GM18520 (cell line): ENCODE measurements around the gene TACC2.

Experiments used
- ATAC-seq: cut with Tn5 transposase; IDR thresholded peaks from one replicate; pipeline ENCODE4 v1.9.1; 2021; ENCODE audit not compliant: unreplicated experiment

The TACC2 gene

DNA sequence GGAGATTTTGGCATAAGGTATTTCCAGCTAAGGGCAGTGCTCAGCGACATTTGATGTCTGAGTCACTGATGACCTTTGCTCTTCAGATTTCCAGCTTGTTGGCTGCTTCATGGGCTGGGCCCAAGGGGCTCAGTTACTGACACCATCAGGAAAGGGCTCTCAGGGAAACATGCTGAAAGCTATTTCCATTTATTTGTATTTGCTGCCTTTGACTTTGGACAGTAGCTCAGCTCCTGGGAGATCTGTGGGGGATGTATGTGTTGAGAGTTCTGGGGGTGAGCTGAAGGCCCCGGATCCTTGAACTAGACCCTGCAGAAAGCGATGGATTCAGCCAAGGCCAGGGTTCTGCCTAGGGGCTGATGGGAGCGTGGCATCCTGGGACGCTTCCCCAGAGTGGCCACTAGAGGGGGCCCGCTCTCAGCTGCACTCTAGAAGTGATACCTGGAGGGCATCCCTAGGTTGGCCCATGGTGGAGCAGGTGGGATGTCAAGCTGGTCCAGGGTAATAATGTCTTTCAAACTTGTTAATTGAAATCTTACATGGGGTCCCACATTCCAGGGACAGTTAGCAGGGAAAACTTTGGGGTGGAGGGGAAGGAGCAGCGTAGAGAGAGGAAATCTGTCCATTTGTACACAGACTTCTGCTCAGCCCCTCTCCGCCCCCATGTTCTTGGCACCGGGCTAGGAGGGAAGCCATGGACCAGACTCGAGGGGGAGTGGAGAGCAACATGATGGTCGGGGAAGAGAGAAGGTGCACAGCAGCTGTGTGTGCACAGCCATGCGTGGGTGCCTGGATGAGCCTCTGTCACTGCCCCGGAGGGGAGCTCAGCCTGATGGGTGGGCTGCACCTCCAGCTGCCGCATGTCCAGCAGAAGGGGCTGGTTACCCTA is 279.1 kb downstream of the TACC2 start:
- ATAC-seq: peak; percentile 46

DNA sequence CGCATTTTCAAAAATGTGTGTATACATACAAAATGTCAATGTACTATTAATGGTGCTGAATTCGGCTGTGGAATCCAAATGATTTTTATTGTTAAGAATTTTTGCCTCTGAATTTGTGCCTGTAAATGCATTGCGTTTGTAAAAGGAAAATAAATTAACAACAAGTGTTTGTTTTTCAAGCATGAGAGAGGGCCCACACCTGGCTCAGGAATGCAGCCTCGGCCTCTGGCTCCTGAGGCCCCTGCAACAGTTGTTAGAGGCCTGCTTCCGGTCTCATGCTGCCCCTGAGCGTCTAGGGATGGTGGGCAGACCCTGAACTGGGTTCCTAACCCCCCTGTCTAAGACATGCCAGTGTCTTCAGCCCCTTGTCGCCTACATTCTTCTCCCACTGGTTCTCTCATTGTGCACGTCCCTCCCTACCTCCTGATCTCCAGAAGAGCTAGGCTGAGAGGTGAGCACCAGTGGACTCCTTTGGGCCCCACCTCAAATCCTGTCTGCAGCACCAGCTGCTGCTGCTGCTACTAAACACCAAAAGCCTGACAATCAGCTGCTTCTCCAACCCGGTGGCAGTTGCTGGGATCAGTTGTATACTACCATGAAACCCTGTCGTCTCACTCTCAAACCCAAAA is 280.2 kb downstream of the TACC2 start:
- ATAC-seq: no peak

DNA sequence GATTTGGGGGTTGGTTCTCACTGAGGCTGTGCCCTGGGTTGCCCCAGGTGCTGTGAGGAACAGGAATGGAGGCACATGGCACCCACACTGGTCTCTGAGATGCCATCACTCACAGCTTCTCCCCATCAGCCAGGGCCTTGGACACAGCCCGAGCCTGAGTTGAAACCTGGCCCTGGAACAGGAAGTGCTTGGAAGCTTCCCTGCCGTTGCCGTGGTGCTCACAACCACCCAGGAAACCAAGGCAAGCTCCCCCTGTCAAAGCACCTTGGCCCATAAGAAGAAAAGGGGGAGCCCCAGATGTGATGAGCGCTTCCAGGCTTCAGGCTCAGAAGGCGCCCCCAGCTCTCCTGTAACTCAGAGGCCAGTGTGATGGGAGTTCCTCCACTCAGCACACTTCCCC is 282.1 kb downstream of the TACC2 start, which contains the start of gene BTBD16:
BTBD16 (plus strand) TSS at position 221 of the 400 bp plus-strand sequence. CDS start 3,786 bp downstream, outside the sequence.
- no peak for ATAC-seq

DNA sequence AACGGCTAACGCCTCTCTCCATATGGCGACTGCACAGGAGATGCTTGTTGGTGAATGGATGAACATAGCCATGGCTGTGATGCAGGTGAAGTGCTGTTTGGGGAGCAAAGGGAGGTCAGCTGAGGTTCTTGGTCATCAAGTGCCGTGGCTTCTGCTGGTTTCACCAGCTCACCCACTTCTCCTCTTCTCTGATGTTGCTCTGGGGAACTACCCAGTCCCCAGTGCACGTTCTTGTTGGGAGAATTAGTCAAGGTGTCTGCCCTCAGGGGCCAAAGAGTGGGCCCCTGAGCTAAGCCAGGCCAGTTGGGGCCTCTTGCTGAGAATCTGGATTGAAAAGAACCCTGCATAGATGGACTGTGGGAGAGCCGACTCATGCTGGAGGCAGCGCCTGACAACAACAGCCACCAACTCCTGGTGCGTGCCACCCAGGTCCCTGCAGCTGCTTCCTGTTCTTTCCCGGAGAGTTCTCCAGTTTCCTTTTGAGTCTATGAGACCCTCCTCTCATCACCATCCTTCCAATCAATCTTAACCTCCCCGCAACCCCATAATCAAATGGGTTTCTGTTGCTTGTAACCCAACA is 285.1 kb downstream of the TACC2 start:
- ATAC-seq: no peak

DNA sequence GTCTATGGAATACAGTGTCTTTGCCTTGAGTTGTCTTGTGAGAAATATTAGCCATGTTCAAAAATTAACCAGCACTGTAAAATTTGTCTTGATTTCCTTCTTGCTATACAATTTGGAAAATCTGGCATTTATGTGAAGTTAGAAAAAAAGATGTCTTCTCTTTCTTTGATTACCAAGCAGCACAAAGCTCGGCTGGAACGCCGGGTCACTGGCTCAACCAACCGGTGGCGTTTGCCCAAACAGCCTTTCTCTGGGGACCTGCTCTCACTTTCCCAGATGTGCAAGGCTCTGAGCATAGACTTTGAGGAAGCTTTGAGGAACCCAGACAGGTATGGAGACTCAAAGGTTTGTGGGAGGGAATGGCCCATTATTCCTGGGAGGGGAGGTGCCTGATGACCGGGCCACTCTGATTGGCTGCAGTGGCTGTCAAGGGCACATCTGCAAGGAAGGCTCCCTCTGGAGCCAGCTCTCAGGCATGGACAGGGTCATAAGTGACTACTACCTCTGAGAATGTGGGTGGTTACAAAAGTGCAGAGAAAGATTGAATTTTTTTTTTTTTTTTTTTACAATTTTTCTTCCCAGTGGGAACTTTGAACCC is 287.7 kb downstream of the TACC2 start:
- ATAC-seq: no peak

DNA sequence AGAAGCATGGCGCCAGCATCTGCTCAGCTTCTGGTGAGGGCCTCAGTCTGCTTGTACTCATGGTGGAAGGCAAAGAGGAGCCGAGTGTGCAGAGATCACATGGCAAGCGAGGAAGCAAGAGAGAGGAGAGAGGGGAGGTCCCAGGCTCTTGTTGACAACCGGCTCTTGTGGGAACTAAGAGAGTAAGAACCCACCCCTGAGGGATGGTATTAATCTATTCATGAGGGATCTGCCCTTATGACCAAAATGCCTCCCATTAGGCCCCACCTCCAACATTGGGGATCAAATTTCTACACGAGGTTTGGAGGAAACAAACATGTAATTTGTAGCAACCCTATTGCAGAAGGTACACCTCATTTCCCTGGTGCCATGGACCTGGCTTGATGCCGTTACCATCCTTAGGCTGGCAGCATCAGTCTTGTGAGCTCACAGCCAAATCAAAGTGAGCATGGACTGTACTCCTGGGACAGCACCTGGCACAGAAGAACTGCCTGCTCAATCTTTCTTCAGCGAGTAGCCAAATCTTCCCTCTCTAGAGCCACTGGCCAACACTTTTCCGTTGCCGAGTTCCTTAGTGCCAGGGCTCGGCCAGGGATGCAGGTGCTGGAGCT is 288.7 kb downstream of the TACC2 start:
- no peak for ATAC-seq

DNA sequence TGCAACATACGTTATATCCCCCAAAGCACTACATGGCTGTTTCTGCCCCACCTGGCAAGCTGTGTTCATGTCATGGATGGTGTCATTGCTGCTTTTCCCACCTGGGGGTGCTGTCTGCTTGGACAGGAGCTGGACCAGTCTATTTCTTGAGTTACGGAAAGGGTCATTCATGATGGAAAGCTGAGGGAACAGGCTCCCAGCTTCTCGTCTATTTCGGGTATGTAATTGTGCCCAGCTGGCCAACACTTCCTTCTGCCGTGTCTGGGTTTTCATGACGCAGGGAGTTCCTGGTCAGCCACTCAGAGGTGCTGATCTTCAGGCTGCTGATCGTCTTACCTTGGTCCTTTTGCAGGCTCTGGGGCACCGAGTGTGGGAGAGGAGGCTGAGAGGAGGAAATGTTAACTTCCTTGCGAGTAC is 290.8 kb downstream of the TACC2 start:
- no peak for ATAC-seq

DNA sequence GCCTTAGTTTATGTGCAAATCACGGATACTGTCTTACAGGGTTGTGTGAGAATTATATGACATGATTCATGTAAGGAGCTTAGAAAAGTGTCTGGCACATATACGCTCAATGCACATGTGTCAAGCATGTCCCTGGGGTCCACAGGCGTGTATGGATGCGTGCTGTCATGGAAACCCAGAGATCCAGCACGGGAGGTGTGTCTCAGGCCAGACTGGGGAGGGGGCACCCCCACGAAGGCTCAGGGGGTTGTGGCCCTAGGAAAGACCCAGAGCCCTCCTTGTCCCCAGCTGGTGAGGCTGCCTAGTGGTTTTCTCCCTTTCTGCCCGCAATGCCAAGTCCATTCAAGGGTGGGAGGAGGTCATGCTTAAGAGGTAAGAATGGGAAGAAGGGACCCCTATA is 291.2 kb downstream of the TACC2 start:
- ATAC-seq: no peak

DNA sequence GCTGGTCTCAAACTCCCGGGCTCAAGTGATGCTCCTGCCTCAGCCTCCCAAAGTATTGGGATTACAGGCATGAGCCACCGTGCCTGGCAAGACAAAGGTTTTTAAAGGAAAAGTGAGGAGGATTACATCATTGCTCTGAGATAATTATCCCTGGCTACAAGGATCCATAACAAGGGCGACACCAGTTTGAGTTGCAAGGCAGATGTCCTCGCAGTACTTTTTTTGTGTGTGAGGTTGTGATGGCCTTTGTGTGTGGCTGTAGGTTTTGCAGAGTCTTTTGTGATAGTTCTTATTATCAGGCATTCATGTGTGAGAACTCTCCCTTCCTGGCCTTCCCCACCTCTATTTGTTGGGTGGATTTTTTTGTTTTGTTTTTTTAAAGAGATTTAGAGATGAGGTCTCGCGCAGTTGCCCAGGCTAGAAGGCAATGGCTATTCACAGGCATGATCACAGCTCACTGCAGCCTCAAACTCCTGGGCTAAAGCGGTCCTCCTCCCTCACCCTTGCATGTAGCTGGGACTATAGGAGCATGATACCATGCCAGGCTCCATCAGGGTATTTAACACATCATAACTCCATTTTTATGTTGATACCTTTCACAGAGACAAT is 292.2 kb downstream of the TACC2 start:
- no peak for ATAC-seq

DNA sequence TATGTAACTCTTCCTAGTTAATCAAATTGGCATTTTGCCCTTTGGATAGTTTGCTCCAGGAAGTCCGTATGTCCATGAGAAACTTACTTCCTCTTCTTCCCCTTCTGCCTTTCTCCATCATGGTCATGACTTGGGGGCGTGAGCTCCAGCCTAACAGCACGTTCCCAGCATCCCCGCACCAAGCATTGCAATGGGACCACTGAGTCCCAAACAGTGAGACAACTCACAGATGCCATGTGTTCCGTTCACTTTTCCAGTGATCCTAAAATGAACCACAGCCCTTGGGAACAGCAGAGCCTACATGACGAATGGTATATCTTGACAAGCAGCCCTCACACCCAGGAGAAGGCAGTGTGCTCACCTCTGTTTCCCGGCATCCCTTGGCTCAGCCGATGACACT is 292.8 kb downstream of the TACC2 start:
- ATAC-seq: no peak

DNA sequence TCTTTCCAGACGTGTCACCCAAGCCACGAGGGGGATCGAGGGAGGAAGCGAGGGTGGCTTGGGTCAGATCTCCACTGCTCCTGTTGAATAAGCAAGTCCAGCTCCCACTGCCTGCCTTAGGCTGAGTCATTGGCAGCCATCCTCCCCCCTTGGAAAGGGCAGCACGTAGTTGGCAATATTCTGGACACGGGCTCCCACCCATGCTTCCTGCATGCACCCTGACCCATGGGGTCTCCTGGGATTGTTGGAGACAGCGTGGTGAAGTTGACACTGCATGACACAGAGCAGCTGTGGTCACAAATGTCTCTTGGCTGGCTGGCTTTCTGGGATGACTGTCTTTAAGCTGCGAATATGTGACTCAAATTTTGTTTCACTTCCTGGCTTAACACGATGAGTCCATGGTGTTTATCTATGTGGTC is 293.3 kb downstream of the TACC2 start:
- no peak for ATAC-seq

DNA sequence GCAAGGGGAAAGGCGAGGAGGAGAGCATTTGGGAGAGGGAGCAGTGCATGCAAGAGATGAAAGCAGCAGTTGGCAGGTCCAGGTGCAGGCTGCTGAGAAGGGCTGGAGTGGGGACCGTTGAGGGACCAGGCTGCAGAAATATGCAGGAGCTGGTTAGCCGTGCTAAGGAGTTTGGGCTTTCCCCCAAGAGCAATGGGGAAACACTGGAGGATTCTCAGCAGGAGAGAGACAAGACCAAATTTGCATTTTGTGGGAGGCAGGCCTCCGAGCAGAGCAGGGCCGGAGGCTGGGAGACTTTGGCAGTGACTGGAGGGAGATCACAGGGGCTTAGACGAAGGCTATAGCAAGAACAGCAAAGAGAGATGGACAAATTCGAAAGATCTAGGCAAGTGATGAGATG is 293.9 kb downstream of the TACC2 start:
- ATAC-seq: no peak

DNA sequence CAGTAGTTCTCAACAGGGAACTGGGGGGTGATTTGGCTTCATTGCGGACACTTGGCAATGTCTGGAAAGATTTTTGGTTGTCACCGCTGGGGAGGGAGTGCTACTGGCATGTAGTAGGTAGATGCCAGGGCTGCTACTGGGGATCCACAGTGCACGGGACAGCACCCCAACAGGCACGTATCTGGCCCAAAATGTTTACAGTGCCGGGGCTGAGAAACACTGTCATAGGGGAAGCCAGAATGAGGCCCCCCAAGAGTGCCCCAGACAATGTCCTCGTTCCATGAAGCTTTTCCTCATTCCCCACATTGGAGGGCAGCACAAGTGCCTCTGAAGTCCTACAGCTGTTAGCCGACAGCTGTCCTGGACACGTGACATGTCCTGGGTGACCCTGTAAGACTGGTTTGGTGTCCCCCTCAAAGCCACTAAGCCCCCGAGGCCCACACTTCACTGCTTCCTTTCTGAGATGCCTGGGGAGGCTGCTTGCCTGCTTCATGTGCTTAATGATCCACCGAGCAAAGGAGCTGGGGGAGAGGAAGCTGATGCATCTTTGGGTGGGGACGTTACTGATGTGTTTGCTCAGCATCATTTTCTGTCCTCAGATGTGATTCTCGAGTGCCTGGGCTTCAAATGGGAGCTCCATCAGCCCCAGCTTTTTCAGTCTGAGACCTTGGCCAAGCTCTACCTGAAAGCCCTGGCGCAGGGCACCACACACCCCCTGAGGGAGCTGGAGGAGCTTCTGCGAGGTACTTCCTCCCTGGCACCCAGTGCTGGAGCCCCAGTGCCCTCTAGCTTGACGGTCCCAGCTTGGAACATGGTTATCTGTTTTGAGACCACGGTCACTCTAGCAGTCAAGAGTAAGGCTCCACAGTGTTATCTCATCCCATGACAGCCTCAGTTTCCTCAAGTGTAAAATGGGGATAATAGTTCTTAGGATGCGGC is 296.8 kb downstream of the TACC2 start:
- no peak for ATAC-seq

DNA sequence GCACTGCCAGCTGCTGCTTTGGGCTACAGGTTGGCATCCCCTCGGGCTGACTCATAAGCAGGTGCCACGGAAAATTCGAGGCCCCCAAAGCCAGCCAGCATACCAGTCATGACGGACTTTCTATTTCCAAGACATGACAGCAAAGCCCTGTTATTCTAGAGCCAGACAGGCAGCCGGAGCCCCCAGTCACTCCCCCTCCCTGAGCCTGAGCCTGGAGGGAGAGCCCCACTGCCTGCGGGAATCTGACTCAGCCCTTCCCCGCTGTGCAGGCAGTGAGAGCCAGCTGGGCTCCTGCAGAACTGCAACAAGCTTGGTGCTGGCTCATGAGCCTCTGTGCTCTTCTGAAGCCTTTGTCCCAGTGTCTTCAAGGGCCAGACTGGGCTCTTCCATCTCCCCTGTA is 297.9 kb downstream of the TACC2 start:
- ATAC-seq: no peak

DNA sequence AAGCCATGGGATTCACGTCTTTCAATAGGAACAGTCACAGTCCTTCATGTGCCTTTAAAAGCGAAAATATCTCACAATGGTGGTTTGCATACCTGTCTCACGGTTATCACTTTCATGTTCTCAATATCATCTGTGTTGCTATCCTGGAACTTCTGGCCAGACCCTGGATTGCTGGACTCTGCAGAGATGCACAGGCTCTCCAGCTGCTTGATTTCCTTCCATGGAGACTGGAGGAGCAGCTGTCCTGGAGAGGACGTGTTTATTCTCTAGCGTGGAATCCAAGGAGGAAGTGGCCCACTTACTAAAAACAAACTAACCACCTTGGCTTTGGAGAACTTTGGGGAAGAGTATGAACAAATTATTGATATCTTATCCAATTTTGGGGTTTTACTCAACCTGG is 298.6 kb downstream of the TACC2 start:
- no peak for ATAC-seq

DNA sequence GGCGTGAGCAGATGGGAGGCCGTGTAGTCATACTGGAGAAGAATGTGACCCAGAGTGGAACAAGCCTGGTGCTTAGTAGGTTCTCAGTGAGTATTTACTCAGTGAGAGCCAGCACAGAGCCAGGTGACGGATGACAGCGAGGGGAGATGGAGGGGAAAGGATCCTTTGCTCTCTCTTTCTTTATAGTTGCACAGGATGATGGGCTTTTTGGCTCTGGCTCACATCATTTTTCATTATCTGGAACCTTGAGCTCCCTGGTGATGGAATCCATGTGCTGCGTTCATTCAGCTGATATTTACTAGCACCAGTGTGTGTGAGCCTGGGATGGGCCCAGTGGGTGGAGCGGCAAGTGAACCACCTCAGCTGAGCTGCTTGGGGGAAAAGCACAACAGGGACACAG is 299.3 kb downstream of the TACC2 start:
- no peak for ATAC-seq

DNA sequence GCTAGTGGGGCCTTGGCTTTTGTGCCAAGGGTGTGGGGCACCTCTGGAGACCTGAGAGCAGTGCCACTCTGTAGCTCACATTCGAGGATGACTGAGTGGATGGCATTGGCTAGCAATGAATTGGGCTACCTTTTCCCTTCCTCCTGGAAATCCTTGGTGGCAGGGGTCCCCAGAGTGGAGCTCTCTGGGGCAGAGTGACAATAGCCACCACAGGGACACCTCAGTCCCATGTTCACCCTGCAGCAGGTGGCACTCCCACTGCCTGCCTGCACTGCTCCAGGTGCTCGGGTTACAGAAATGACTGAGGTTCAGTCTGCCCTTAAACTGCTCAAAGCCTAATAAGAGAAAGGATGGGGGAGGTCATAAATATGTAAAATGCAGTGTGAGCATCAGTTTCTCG is 300.0 kb downstream of the TACC2 start:
- ATAC-seq: no peak

DNA sequence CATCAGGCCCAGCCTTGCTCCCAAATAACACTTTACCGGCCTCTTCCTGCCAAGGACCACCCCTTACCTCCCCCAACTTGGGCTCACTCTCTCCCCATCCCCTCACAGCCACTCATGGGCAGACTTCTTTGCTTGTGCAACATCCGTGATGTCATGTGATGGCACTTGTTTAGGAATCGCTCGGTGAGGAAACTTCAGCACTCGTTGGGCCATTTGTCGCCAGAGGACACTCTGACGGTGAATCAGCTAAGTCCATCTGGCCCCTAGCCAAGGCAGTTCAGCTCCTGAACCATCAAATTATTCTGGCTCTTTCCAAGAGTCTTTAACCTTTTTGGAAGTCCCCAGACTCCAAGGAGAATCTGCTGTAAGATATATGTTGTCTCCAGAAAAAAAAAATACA is 301.4 kb downstream of the TACC2 start:
- no peak for ATAC-seq

DNA sequence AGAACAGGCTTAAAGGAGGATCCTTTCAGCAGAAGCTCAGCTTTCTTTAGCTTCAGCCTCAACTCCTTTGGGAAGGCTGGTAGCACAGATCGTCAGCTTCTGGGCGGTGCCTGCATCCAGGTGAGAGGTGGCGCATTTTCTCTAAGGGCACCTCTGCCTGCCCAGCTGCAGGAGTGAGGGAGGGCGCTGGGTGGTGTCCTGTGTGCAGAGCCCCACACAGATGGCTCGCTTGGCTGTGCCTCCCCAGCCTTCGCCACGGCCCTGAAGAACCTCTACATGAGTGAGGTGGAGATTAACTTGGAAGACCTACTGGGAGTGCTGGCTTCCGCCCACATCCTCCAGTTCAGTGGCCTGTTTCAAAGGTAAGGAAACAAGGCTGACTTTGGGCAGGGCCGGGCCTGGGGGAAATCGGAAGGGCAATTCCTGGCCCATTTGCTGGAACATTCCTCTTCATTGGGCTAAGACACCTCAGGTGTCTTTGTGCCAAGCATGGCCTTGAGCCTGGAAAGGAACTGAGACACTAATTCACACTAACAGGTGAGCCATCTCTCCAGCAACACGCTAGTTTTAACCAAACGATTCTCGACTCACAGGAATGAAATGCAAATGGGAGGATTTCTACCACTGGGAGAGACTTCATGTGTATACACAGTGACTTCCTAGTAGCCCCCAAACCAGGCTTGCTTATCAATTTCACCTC is 302.0 kb downstream of the TACC2 start:
- no peak for ATAC-seq
